ENCODE measurements around the gene TBC1D14.
"Not testable (repeated sequence)": the region's sequence is repeated elsewhere in the genome, so short reads cannot be mapped to it uniquely, and the experiment has no call there.

Gene TBC1D14

DNA sequence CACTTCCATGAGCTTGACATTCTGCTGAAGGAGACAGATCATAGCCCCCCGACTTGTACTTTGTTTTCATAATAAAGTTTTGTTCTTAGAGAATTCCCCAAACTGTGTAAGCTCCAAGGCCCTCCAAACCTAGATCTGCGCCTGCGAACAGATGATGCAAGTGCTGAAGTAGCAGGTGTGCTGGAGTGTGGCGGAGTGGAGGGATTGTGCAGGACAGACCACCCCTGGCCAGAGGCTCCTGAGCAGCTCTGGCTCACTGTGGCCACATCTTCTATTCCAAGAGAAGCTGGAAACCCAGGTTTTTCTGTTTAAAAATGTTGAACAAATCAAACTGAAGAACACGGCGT is 46.4 kb downstream of the TBC1D14 start:
- DNase-seq: no peak

DNA sequence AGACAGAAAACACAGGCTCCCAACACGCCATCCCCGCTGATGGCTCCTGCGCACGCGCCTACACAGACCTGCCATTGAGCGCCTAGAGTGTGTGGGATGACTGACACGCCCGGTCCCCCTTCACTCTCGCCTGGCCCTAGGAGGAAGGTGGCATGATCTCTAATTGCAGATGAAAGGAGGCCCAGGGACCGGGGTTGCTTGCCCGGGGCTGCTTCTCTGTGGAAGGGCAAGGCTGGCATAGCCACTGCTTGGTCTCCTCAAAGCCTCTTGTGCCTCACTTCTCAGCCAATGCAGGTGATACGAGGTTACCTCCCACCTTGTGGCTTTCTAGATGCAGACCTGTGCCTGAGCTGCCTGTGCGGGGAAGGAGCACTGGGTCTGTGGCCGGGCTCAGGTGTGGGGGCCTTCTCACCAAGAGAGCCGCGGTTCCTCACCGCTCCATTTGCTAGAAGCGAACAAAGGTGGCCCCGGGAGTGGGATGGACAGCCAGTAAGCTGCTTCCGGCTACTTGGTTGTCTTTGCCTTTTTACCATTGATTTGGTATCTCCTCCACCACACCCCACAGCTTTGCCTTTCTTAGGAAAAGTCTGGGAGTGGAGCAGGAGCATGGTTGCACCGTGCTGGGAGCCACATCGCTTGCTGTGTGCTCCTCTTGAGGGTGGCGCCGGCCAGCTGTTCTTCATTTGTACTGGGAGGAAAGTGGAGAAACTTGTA is 47.0 kb downstream of the TBC1D14 start:
- no peak for DNase-seq

DNA sequence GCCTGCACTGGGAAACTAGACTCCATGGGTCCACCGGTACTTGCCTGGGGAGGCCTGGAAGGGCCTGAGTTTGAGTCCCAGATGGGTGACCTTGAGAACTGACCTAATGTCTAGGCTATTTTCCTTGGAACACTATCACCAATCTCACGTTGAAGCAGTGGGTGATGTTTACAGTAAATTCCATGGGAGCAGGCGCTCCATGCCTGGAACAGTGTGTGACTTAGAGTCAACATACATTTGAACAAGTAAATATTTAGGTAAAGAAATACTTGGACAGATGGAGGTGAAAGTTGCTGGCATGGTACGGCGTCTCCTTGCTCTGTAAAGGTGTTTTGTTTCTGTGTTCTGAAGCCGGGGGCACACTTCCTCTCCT is 47.5 kb downstream of the TBC1D14 start:
- no peak for DNase-seq

DNA sequence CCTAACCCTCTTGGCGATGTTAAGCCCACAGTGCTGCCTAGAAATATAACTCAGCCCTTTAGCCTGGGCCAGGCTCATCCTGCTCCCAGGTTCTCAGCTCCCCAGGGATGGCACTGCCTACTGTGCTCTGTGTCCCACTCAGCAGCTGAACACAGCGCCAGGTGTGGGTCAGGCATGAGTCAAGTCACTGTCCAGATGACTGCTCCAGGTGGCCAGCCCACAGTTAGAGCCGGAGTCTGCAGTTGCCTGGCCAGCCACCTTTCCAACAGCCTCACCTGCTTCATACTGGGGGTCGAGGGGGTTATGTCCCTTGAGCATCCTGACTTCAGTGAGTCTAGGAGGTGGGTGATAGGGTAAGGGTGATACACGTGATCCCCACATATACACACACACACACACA is 48.4 kb downstream of the TBC1D14 start:
- DNase-seq: no peak

DNA sequence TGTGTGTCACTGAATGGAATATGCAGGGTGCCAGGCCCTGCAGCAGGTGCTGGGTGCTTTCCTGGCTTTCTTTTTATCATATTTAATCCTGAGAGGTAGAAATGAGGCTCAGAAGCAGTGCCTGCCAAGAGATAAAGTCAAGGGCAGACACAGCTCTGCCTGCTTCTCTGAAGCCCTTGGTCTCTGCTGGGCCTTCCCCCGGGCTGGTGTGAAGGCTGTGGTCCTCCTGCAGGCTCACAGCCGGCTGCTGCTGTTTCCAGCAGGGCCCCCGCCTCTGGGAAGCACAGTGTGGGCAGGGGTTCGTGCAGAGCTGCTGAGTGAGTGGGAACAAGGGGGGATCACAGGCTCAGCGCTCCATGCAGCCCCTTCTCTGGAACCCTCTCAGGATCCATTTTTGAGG is 49.6 kb downstream of the TBC1D14 start:
- no peak for DNase-seq

DNA sequence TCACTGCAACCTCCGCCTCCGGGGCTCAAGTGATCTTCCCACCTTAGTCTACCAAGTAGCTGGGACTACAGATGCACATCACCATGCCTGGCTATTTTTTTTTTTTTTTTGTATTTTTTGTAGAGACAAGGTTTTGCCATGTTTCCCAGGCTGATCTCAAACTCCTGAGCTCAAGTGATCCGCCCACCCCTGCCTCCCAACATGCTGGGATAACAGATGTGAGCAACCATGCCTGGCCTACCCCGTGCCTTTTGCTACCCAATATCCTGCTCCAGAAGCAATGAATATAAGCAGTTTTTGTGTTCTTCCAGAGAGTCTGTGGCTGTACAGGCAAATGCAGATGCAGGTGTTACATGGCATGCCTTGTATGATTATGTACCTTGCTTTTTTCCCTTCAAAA is 50.5 kb downstream of the TBC1D14 start:
- DNase-seq: no peak

DNA sequence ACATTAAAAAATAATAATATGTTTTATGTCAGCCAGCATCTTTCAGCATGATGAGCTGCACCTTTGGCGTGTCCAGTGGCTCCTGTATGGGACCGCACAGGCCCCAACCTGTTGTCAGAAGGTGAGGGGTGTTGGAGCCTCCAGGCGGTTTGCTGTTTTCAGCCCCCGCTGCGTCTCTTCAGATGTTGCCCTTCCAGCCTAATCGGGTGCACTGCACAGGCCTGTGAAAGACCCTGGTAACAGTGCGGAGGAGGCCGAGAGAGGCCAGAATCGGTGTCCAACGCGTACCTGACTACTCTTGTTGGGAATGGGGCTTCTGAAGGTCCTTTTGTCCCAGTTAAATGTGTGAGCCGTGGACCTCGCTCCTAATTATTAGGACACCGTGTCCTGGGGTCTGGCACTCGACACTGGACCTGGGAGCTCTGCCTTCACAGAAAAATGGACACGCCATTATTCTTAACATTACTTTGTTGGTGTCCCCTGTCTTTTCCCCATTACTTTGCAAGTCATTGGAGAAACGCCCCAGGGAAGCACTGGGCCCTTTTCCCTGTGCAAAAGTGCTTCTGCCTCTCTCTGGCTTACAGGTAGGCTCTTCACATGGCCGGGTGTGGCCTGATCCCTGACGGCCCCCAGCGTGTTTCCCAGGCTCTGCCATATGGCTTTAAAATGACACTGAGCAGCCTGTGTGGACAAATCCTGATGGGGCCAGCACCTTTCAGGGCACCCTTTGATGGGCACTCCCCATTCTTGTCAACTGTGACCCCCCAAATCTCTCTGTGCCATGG is 51.2 kb downstream of the TBC1D14 start:
- DNase-seq: no peak

DNA sequence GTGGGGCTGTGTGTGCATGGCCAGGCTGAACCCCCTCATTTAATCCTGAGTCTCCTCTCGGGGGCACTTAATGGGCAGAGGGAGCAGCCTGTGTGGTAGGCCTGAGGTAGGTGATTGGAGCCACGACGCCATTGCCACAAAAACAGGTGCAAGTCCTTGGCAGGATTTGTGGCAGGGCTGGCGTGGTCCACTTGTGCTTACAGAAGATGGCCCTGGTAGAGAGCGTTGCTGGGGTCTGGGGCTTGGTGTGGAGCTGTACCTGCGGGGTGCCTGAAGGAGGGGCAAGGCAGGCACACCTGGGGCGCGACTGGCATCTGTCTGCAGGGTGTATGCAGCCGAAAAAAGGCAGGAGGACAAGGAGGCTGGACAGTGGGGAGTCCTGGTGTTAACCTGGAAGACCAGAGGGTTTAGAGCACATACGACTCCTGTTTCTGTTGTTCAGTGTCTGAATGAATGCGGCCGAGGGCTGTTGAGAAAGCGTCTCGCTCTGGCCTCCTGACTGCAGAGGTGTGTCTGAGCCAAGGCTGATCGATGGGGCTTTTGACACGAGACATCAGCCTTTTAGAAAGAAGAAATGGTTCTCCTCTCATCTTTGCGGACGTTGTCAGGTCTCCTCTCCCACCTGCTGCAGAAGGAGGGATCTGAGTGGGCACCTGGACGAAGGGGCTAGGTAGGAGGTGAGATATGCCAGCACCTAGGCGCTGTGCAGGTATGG is 52.0 kb downstream of the TBC1D14 start:
- no peak for DNase-seq

DNA sequence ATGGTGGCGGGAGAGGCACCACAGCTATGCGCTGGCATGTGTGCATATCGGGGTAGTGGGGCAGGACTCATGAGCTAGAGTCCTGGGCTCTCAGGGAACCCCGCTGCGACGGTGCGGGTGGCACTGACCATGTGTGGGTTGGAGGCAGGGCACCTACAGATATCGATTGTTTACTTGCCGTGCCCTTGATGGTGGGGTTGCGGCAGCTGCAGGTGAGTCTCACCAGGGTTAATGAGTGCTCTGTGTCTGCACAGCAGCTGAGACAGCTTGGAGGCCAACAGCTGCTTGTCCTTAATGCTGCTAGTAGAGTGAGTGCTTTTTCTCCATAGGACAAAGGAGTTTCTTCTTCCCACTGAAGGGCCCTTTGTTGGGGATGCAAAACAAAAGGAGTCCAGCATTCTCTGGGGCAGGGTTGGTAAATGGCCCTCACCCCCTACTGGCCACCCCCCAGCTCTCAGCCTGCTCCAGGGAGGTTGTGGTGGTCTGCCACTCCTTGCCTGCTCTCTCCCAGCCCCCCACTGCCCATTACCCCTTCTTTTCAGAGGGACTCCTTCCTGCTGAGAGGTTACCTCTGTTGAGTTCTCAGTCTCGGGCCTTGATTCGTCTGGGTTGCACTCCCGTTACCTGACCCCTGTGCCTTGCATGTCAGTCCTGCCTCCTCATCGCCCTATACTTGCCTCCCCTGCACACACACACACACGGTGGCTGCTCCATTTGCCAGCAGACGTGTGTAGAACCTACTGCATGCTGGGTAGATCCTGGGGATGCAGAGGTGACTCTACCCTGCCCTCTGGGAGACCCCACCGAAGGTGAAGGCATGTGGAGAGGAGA is 52.8 kb downstream of the TBC1D14 start:
- no peak for DNase-seq

DNA sequence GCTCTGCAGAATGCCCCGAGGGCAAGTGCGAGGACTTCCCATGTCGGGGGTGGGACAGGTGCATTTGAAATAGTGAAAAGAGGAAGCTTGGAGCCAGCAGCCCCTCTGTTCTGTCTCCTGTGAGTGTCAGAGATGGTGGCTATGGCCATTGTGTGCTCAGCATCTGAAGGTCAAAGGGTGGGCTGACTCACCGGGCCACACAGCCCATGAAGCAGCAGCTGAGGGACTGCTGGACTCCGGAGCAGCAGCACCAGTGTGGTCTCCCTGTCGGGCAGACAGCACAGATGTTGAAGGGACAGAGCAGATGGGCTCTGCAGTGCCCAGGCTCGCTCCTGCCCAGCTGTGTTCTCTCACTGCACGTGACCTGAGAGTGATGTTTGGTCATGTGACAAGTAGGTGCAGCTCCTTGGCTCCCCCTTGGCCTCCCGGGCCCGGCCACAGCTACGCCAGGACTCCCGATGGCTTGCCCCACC is 53.5 kb downstream of the TBC1D14 start:
- DNase-seq: no peak

DNA sequence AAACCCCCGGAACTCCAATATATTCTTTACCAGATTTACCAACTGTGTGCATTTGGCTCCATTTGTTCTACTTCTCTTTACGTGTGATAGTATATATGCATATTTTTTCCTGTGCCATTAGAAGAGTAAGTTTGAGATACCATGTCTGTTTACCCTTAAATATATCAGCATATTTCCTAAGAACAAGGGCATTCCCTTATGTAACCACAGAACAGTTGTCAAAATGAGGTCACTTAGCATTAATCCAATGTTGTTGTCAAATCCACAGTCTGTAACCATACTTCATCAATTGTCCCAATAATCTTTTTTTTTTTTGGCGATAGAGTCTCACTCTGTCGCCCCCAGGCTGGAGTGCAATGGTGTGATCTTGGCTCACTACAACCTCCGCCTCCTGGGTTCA is 55.2 kb downstream of the TBC1D14 start:
- no peak for DNase-seq

DNA sequence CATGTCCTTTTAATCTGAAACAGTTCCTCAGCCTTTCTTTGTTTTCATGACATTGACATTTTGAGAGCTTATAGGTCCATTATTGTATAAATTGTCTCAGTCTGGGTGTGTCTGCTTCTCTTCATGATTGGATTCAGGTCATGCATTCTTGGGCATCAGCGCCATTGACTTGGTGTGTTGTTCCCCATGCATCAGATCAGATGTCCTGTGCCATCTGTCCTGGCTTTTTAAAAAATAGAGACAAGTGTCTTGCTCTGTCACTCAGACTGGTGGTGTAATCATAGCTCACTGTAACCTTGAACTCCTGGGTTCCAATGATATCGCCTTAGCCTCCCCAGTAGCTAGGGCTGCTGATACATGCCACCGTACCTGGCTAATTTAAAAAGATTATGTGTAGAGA is 55.7 kb downstream of the TBC1D14 start:
- DNase-seq: no peak

DNA sequence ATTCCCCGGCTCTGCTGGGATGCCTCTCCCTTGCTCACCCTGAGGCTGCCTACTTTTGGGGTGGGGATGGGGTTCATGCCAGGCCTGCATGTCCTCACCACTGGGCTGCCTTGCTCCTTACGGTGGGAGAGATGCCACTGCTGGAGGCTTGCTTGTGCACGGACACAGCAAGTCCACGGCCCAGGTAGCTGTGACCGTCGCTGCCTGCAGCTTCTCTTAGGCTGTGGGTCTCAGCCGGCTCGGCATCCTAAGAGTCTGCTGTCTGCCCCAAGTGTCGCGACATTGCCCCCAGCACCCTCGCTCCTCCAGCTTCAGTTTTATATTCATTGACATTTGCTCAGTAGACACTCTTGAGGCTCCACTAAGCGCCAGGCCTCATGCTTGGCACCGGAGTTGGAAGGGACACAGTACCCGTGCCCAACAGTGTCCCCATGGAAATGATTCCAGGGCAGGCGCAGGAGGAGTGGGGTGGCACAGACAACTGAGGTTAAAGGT is 58.3 kb downstream of the TBC1D14 start:
- no peak for DNase-seq

DNA sequence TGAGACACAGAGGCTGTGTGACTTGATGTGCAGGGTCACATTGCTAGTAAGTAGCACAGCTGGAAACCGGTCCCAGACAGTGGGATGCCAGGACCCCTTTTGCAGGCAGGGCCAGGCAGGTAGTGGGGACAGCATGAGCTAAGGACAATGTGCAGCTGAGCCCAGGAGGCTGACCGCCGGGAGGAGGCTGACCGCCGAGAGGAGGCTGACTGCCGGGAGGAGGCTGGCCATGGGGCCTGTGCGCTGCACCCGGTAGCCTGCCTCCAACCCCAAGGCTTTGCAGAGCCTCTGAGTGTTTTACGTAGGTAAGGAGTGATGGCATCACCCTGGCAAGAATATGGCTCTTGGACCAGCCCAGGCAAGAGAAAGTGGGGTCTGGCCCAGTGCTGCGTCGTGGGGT is 58.9 kb downstream of the TBC1D14 start:
- no peak for DNase-seq

DNA sequence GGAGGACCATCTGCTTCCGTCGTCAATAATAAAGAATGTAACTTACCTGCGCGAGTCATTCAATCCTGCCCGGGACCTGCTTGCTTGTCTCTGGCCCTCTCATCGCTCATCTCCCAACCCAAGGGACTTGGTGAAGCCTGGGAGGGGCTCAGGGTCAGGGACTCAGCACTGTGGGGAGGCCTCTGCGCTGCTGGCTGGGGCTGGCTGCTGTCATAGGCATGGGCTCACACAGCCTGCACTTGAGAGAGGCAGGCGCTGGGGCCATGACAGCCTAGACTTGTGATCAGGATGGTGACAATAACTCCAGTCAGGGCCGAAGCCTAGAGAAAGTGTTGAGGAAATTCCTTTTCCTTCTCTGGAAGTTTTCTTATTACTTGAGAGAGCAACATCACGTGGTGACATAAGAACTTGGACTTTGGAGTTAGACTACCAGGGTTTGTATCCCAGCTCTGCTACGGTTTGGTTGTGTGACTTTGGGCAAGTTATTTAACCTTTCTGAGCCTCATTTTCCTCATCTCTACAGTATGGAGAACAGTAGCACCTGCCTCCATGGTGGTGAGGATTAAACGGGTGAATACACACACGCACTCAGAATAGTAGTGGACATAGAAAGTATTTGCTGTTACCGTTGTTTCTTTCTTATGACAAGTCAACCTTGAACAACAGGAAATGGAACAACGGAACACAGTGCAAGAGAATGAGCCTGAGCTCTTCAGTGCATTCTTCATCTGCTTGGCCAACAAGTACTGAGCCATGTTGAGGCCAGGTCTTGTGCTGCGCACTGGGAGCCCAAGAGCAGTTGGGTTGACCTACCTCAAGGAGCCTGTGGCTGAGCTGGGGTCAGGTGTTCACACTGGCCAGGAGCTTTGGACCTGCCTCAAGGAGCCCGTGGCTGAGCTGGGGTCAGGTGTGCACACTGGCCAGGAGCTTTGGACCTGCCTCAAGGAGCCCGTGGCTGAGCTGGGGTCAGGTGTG is 60.5 kb downstream of the TBC1D14 start:
- no peak for DNase-seq

DNA sequence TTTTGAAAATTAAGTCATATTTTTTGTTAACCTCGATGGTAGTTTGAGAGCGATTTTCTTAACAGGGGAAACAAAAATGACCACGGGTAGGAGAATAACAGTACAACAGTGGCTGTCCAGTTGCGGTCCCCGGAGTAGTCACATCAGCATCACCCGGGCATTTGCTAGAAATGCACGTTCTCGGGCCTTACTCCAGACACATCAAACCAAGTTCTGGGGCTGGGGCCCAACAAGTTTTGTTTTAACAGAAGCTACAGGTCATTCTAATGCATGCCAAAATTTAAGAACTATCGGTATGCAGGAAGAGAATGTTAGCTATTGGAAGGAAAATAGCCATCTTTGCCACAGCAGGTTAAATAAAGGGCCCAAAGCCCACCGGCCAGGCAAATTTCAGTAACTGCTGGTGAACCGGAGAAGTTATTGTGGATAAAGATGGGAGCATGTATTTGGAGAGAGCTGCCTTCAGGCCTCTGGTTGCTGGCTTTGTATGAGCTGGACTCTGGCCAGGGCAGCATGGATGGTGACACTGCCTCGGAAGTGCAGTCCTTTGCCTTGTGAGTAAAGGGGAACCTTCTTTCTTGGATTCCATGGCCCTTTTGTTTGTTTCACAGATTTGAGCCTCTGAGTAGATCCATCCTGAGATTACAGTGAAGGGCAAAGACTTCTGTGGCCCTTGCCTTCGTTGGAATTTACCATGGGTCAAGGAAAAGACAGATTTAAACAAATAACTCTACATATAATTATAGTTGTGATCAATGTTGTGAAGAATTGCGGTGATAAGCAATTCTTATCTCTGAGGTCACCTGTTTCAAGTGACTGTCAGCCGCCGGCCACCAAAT is 62.1 kb downstream of the TBC1D14 start:
- no peak for DNase-seq

DNA sequence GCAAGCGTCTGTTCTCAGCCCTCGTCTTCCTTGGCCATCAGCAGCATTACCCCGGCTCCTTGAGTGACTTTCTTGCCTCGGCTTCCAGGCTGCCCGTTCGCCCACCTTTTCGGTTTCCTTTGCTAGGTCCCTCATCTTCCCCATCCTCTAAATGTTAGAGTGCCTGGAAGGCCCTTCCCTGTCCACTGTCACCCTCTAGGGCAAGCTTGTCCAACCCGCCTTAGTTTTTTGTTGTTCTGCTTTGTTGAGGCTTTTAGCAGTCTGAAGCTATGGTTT is 62.7 kb downstream of the TBC1D14 start:
- no peak for DNase-seq

DNA sequence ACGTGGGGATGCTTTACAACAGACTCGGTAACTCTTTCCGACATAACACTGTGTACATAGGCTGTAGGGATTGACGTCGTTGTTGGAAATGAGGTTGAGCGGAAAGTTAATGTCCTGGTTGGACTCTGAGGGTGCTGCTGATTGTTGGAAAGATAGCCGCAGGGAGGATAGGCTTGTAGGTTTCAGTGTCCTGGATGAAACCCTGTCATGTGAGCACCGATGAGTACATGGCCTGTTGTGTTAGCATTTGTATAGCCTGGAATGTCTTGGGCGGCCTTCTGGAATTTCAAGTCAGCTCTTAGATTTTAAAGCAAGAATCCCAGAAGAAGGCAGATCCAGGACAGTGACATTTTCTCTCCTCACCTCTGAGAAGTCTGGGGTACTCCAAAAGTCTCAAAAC is 63.3 kb downstream of the TBC1D14 start:
- DNase-seq: no peak

DNA sequence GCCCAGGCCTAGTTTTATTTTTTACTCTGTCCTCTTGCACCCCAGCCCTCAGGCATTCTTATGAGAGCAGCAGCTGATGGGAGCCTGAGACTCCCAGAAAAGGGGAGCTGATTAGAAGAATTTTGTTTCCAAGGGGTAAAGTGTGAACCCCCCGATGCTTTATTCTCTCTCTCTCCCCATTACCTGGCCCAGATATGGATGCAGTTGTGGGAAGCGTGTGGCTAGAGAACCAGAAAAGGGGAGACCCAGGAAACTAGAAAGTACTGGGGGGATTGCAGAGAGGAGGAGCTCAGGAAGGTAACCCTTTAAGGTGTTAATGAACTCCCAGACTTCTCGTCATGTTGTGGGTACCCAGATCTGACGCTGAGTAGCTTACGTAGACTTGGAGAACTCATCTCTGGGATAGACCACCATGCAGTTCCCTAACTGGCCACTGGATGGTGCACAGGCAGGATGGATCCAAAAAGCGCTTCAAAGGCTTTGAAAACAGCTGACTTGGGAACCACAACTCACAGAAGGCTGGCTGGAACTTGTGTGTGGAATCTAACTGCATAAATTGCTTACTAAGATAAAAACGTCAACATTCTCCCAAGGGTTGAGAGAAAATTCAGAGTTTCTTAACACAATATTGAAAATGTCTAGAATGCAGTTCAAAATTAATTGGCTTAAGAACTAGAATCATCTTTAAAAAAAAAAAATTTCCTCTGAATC is 64.7 kb downstream of the TBC1D14 start:
- DNase-seq: peak; percentile 76 to 86

DNA sequence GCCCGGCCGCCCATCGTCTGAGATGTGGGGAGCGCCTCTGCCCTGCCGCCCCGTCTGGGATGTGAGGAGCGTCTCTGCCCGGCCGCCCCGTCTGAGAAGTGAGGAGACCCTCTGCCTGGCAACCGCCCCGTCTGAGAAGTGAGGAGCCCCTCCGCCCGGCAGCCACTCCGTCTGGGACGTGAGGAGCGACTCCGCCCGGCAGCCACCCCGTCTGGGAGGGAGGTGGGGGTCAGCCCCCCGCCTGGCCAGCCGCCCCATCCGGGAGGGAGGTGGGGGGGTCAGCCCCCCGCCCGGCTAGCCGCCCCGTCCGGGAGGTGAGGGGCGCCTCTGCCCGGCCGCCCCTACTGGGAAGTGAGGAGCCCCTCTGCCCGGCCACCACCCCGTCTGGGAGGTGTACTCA is 68.2 kb downstream of the TBC1D14 start:
- not testable (repeated sequence) for DNase-seq
